Lower leg skin (tissue), 3 donors: ENCODE measurements around the gene ADCY2.

Source experiments
- CTCF ChIP-seq, 3 donors: fragments of 450-650 bp; IDR thresholded peaks; one replicate each; pipeline ENCODE4 v1.5.1; 2016; ENCODE audit warnings: antibody characterized with exemption in 3 of 3, mild to moderate bottlenecking in 3 of 3, moderate library complexity in 2 of 3
- POLR2A ChIP-seq, 2 donors: fragments of 450-650 bp; IDR thresholded peaks; one replicate each; pipeline ENCODE4 v1.6.1; 2016 to 2017; ENCODE audit warnings: antibody characterized with exemption in 2 of 2, mild to moderate bottlenecking in 1 of 2, moderate library complexity in 1 of 2

- TF ChIP-seq CTCF (IDR thresholded peaks at IDR 0.05) = no peak
- TF ChIP-seq POLR2A (IDR thresholded peaks at IDR 0.05) = no peak
These were observed 417.6 kb downstream of the ADCY2 start for GRCh38 chr5:7813576-7813975.
